DOHH2 (cell line): Measurements from ENCODE around the gene ANKRD65.

Experiments
- H3F3A ChIP-seq: fragments of 200-600 bp; sonication (generic), shearing (Covaris generic); 2 replicates; pipeline ENCODE4 v1.6.0; 2016; ENCODE audit warnings: antibody characterized with exemption, mild to moderate bottlenecking; ENCODE audit not compliant: control insufficient read depth, insufficient read depth
- H3K27ac ChIP-seq: fragments of 200-600 bp; sonication (generic); 2 replicates; pipeline ENCODE4 v1.5.1; 2014; ENCODE audit warnings: low read depth, mild to moderate bottlenecking, low read length, moderate library complexity
- H3K27me3 ChIP-seq: fragments of 200-600 bp; sonication (generic); 2 replicates; pipeline ENCODE4 v1.6.1; 2014; ENCODE audit warnings: mild to moderate bottlenecking, low read length, mixed read lengths; ENCODE audit not compliant: control insufficient read depth
- H3K36me3 ChIP-seq: fragments of 200-600 bp; sonication (generic); 2 replicates; pipeline ENCODE4 v1.6.1; 2014; ENCODE audit warnings: mild to moderate bottlenecking, low read length, moderate library complexity, mixed read lengths; ENCODE audit not compliant: control insufficient read depth
- H3K4me1 ChIP-seq: fragments of 200-600 bp; sonication (generic); 2 replicates; pipeline ENCODE4 v1.6.1; 2014; ENCODE audit warnings: mild to moderate bottlenecking, low read length, mixed read lengths; ENCODE audit not compliant: control insufficient read depth
- H3K4me2 ChIP-seq: fragments of 200-600 bp; sonication (generic); 2 replicates; pipeline ENCODE4 v1.6.0; 2014; ENCODE audit warnings: mild to moderate bottlenecking, low read length, moderate library complexity
- H3K4me3 ChIP-seq: fragments of 200-600 bp; sonication (generic); 2 replicates; pipeline ENCODE4 v1.5.1; 2014; ENCODE audit warnings: mild to moderate bottlenecking, low read length, mixed read lengths
- H3K79me2 ChIP-seq: fragments of 200-600 bp; sonication (generic); 2 replicates; pipeline ENCODE4 v1.6.1; 2014; ENCODE audit warnings: mild to moderate bottlenecking, low read length, mixed read lengths; ENCODE audit not compliant: control insufficient read depth
- H3K9me2 ChIP-seq: fragments of 200-600 bp; sonication (generic); replicated peaks from 2 replicates; pipeline ENCODE4 v1.6.1; 2014; ENCODE audit warnings: mild to moderate bottlenecking, low read length, mixed read lengths; ENCODE audit not compliant: control insufficient read depth
- H3K9me3 ChIP-seq: fragments of 200-600 bp; sonication (generic); 2 replicates; pipeline ENCODE4 v1.6.1; 2014; ENCODE audit warnings: antibody characterized with exemption, low read length, mixed read lengths; ENCODE audit not compliant: control insufficient read depth, insufficient read depth
- H4K20me1 ChIP-seq: fragments of 200-600 bp; sonication (generic); 2 replicates; pipeline ENCODE4 v1.6.0; 2014; ENCODE audit warnings: low read depth, mild to moderate bottlenecking, antibody characterized with exemption, low read length, moderate library complexity; ENCODE audit not compliant: control insufficient read depth, insufficient read depth
- CTCF ChIP-seq: fragments of 200-600 bp; sonication (generic); IDR thresholded peaks from one replicate; pipeline ENCODE4 v1.5.1; 2014; ENCODE audit warnings: antibody characterized with exemption, mild to moderate bottlenecking, low read depth, low read length; ENCODE audit not compliant: poor library complexity, severe bottlenecking
- EZH2phosphoT487 ChIP-seq: fragments of 200-600 bp; sonication (generic); IDR thresholded peaks from 2 replicates; pipeline ENCODE4 v1.6.1; 2017; ENCODE audit warnings: borderline replicate concordance, mild to moderate bottlenecking, antibody characterized with exemption, low read length, moderate library complexity, mixed read lengths

The ANKRD65 gene

GRCh38 chr1:1442069-1442770, 21.1 kb upstream of the ANKRD65 start:
- Histone ChIP-seq H3K79me2 (no peaks in the 10 kb centered on the region), H3K4me3 (no peak overlapping the region), H3K27me3 (no peaks in the 10 kb centered on the region), H3K9me2 (no peaks in the 10 kb centered on the region), H3F3A (no peaks in the 10 kb centered on the region), H4K20me1 (no peaks in the 10 kb centered on the region), H3K4me2 (no peak overlapping the region), H3K27ac (no peak overlapping the region), H3K36me3 (no peaks in the 10 kb centered on the region), H3K4me1 (no peaks in the 10 kb centered on the region), H3K9me3 (no peaks in the 10 kb centered on the region)
- TF ChIP-seq EZH2phosphoT487 (no peak), CTCF (no peak)

GRCh38 chr1:1441002-1441888, 20.2 kb upstream of the ANKRD65 start:
- no peaks in the 10 kb centered on the region for H3K36me3 ChIP-seq
- no peaks in the 10 kb centered on the region for H3K9me3 ChIP-seq
- H3K4me2 ChIP-seq = no peak overlapping the region
- no peaks in the 10 kb centered on the region for H3K4me1 ChIP-seq
- H3K9me2 ChIP-seq = no peaks in the 10 kb centered on the region
- no peaks in the 10 kb centered on the region for H3K79me2 ChIP-seq
- TF ChIP-seq CTCF = peak; percentile 91
- TF ChIP-seq EZH2phosphoT487 = no peak
- no peak overlapping the region for H3K27ac ChIP-seq
- no peaks in the 10 kb centered on the region for H3F3A ChIP-seq
- H4K20me1 ChIP-seq = no peaks in the 10 kb centered on the region
- no peaks in the 10 kb centered on the region for H3K27me3 ChIP-seq
- no peak overlapping the region for H3K4me3 ChIP-seq

- H3F3A ChIP-seq = no peaks in the 10 kb centered on the region
- H3K9me3 ChIP-seq = no peaks in the 10 kb centered on the region
- no peaks in the 10 kb centered on the region for H3K4me1 ChIP-seq
- H3K27me3 ChIP-seq = no peaks in the 10 kb centered on the region
- no peaks in the 10 kb centered on the region for H3K9me2 ChIP-seq
- no peaks in the 10 kb centered on the region for H3K79me2 ChIP-seq
- no peak overlapping the region for H3K4me2 ChIP-seq
- no peak overlapping the region for H3K4me3 ChIP-seq
- no peaks in the 10 kb centered on the region for H4K20me1 ChIP-seq
- H3K36me3 ChIP-seq = no peaks in the 10 kb centered on the region
- no peak for TF ChIP-seq CTCF
- TF ChIP-seq EZH2phosphoT487 = no peak
- no peak overlapping the region for H3K27ac ChIP-seq
Observed at GRCh38 chr1:1440262-1441001, 19.4 kb upstream of the ANKRD65 start.
